IMR-90 (cell line): ENCODE results near the gene COL20A1. TPM values are rescaled to one million over a fixed set of nuclear protein-coding genes. Genes with fewer than 3 reads are reported as not detected.

Experiments
- ATAC-seq: fragments of 200-7000 bp; cut with Tn5 transposase; 2 replicates; pipeline ENCODE4 v1.9.1; 2020; ENCODE audit warnings: low read depth, mild to moderate bottlenecking, moderate library complexity
- BruUV-seq: library from RNA; stranded (reverse); fragments of 400-500 nt; replicated peaks from 2 replicates; lab custom pipeline; 2021; lab: Mats Ljungman, UMichigan
- CTCF ChIA-PET: fragments of 300-600 bp; formaldehyde crosslinking; extraction: SDS; loops from one replicate; lab custom pipeline; 2021; ENCODE audit warnings: antibody characterized with exemption; lab: Yijun Ruan, JAX
- POLR2A ChIA-PET: fragments of 300-600 bp; sonication (Branson Sonifier 250); formaldehyde crosslinking; loops from one replicate; lab custom pipeline; 2022; ENCODE audit warnings: antibody characterized with exemption; ENCODE audit not compliant: unreplicated experiment; lab: Charles Lee
- DNase-seq: peaks from one replicate; pipeline ENCODE4 v3.0.0; 2013
- H2AFZ ChIP-seq: replicated peaks from 2 replicates; pipeline ENCODE3; 2013; ENCODE audit warnings: low read length, mild to moderate bottlenecking; ENCODE audit not compliant: poor library complexity
- H2AK5ac ChIP-seq: 2 replicates; pipeline ENCODE4 v1.6.1; 2013; ENCODE audit warnings: low read depth, low read length, inconsistent platforms
- H2AK9ac ChIP-seq: replicated peaks from 2 replicates; pipeline ENCODE3; 2013; ENCODE audit warnings: mild to moderate bottlenecking, low read depth, low read length, moderate library complexity; ENCODE audit not compliant: poor library complexity
- H2BK120ac ChIP-seq: 2 replicates; pipeline ENCODE4 v1.6.1; 2013; ENCODE audit warnings: low read depth, low read length, inconsistent platforms
- H2BK15ac ChIP-seq: 3 replicates; pipeline ENCODE4 v1.6.1; 2013; ENCODE audit warnings: low read depth, low read length, inconsistent platforms
- H2BK20ac ChIP-seq: 2 replicates; pipeline ENCODE4 v1.6.1; 2013; ENCODE audit warnings: low read depth, mild to moderate bottlenecking, inconsistent platforms, low read length, moderate library complexity
- H2BK5ac ChIP-seq: 2 replicates; pipeline ENCODE4 v1.6.1; 2013; ENCODE audit warnings: mild to moderate bottlenecking, low read depth, low read length, inconsistent platforms; ENCODE audit not compliant: poor library complexity, severe bottlenecking
- H3K14ac ChIP-seq: replicated peaks from 2 replicates; pipeline ENCODE4 v1.6.1; 2013; ENCODE audit warnings: low read depth, low read length, inconsistent platforms
- H3K18ac ChIP-seq: 2 replicates; pipeline ENCODE4 v1.6.1; 2013; ENCODE audit warnings: low read depth, low read length, control low read depth
- H3K23ac ChIP-seq: 2 replicates; pipeline ENCODE4 v1.6.1; 2013; ENCODE audit warnings: low read depth, low read length, inconsistent platforms
- H3K27ac ChIP-seq: 2 replicates; pipeline ENCODE4 v1.5.1; 2013; ENCODE audit warnings: mild to moderate bottlenecking, control low read depth, low read length; ENCODE audit not compliant: insufficient read depth
- H3K27me3 ChIP-seq: 2 replicates; pipeline ENCODE4 v1.6.1; 2013; ENCODE audit warnings: low read length; ENCODE audit not compliant: control insufficient read depth, insufficient read depth
- H3K36me3 ChIP-seq: 2 replicates; pipeline ENCODE4 v1.6.1; 2013; ENCODE audit warnings: low read length, mixed read lengths; ENCODE audit not compliant: control insufficient read depth, insufficient read depth
- H3K4ac ChIP-seq: 2 replicates; pipeline ENCODE4 v1.6.1; 2013; ENCODE audit warnings: low read depth, low read length, inconsistent platforms
- H3K4me1 ChIP-seq: 2 replicates; pipeline ENCODE4 v1.6.1; 2013; ENCODE audit warnings: low read length, mixed read lengths; ENCODE audit not compliant: control insufficient read depth, insufficient read depth
- H3K4me2 ChIP-seq: 2 replicates; pipeline ENCODE4 v1.6.1; 2013; ENCODE audit warnings: low read depth, mild to moderate bottlenecking, control low read depth, low read length, moderate library complexity
- H3K4me3 ChIP-seq: 2 replicates; pipeline ENCODE4 v1.5.1; 2013; ENCODE audit warnings: low read depth, mild to moderate bottlenecking, control low read depth, low read length, moderate library complexity; ENCODE audit not compliant: insufficient read depth
- H3K56ac ChIP-seq: 2 replicates; pipeline ENCODE4 v1.6.1; 2013; ENCODE audit warnings: low read length, inconsistent platforms; ENCODE audit not compliant: insufficient read depth; ENCODE audit errors: extremely low read depth
- H3K79me1 ChIP-seq, 2 experiments: 2 replicates each; pipeline ENCODE4 v1.6.1; 2013; ENCODE audit warnings: low read length in 2 of 2, inconsistent platforms in 1 of 2, low read depth in 1 of 2
- H3K9ac ChIP-seq: 2 replicates; pipeline ENCODE4 v1.6.1; 2013; ENCODE audit warnings: low read depth, low read length, control low read depth
- H3K9me1 ChIP-seq: 2 replicates; pipeline ENCODE4 v1.6.1; 2013; ENCODE audit warnings: low read length, inconsistent platforms; ENCODE audit not compliant: insufficient read depth
- H3K9me3 ChIP-seq: 2 replicates; pipeline ENCODE4 v1.6.1; 2013; ENCODE audit warnings: low read length; ENCODE audit not compliant: control insufficient read depth, insufficient read depth
- H4K20me1 ChIP-seq: 2 replicates; pipeline ENCODE4 v1.6.1; 2013; ENCODE audit warnings: low read length, inconsistent platforms; ENCODE audit not compliant: insufficient read depth
- H4K5ac ChIP-seq: 2 replicates; pipeline ENCODE4 v1.6.1; 2013; ENCODE audit warnings: mild to moderate bottlenecking, low read depth, low read length, control low read depth
- H4K8ac ChIP-seq, 2 experiments: 2 replicates each; pipeline ENCODE4 v1.6.1; 2013; ENCODE audit warnings: low read depth in 2 of 2, low read length in 2 of 2, control low read depth in 1 of 2, inconsistent platforms in 1 of 2
- H4K91ac ChIP-seq: 2 replicates; pipeline ENCODE4 v1.6.1; 2013; ENCODE audit warnings: low read depth, low read length, inconsistent platforms; ENCODE audit not compliant: insufficient read depth
- CEBPB ChIP-seq: IDR thresholded peaks from 2 replicates; pipeline ENCODE4 v1.6.1; 2012; ENCODE audit warnings: low read depth, low read length, improper control_type of control experiment
- FOS ChIP-seq: fragments of 150-350 bp; IDR thresholded peaks from 2 replicates; pipeline ENCODE4 v1.6.1; 2016; ENCODE audit warnings: low read depth, low read length
- MAFK ChIP-seq: IDR thresholded peaks from 2 replicates; pipeline ENCODE4 v1.6.1; 2012; ENCODE audit warnings: low read depth, low read length, improper control_type of control experiment
- MXI1 ChIP-seq: IDR thresholded peaks from 2 replicates; pipeline ENCODE4 v1.6.1; 2012; ENCODE audit warnings: low read depth, mild to moderate bottlenecking, low read length, moderate library complexity, borderline replicate concordance
- WGBS, 2 experiments: methylation state at CpG; one replicate each; pipeline versions ENCODE4 v1.1.5 to v1.1.7; 2013; ENCODE audit warnings: missing lambda C conversion rate in 2 of 2; ENCODE audit not compliant: insufficient read length in 1 of 2; ENCODE audit errors: extremely low coverage in 2 of 2; 5-methylcytosine and 5-hydroxymethylcytosine counted together
- dilution Hi-C: fragments of 300-500 bp; cut with HindIII; formaldehyde crosslinking; loops from one replicate; pipeline ENCODE4 v1.14.3; 2018; ENCODE audit warnings: low sequenced_read_pairs; ENCODE audit not compliant: unreplicated experiment
- in situ Hi-C: fragments of 300-500 bp; cut with MboI; formaldehyde crosslinking; loops from 3 replicates; pipeline ENCODE4 v1.14.3; 2019; ENCODE audit warnings: low sequenced_read_pairs, inconsistent platforms, mixed read lengths
- intact Hi-C: fragments of 100-400 bp; cut with micrococcal nuclease; formaldehyde crosslinking; loops from 2 replicates; pipeline ENCODE4 v1.10.0; 2022
- polyA plus RNA-seq, 3 experiments: library from polyadenylated mRNA; depleted of rRNA; stranded (reverse); fragments of >200 nt; gene quantifications; 2 replicates each; pipeline ENCODE4 v1.2.3, GENCODE V29; 2012; ENCODE audit warnings: low replicate concordance in 1 of 3
- total RNA-seq: library from RNA; depleted of rRNA; stranded (reverse); fragments of >200 nt; gene quantifications from 2 replicates; pipeline ENCODE4 v1.2.3, GENCODE V29; 2012

The COL20A1 gene
- total and polyA plus RNA-seq, 2 of the 4 experiments (the other 2 are of a cell fraction): not detected

GRCh38 chr20:63348828-63349515 lies 56.0 kb downstream of the COL20A1 start:
- intact Hi-C loops (no loop called here), in situ Hi-C loops (no loop called here), dilution Hi-C loops (no loop called here)
- no peak overlapping the region for H3K4me2 ChIP-seq
- no peak overlapping the region for H3K18ac ChIP-seq
- no peak overlapping the region for H2BK15ac ChIP-seq
- H4K5ac ChIP-seq: no peak overlapping the region
- H2BK5ac ChIP-seq: no peak overlapping the region
- H3K14ac ChIP-seq: no peak overlapping the region
- H3K4me3 ChIP-seq: no peak overlapping the region
- no peak overlapping the region for H2AK9ac ChIP-seq
- no peak overlapping the region for H3K4ac ChIP-seq
- H3K27ac ChIP-seq: no peak overlapping the region
- WGBS, 2 experiments: 85% methylated on average over 10 of the region's 29 CpGs; no CpG with 5 or more reads in 1 of the 2 experiments
- H2AFZ ChIP-seq: no peak overlapping the region
- DNase-seq (no peak), ATAC-seq (no peak)
- H3K56ac ChIP-seq: no peak overlapping the region
- no peak overlapping the region for H4K91ac ChIP-seq
- H3K27me3 ChIP-seq: peaks cover 24% of the 10 kb centered on the region
- no peak overlapping the region for H3K23ac ChIP-seq
- no peak overlapping the region for H2BK120ac ChIP-seq
- H3K79me1 ChIP-seq: no peaks in the 10 kb centered on the region
- H3K9me1 ChIP-seq: no peaks in the 10 kb centered on the region
- TF ChIP-seq FOS (no peak), MAFK (no peak), MXI1 (no peak), CEBPB (no peak)
- H3K4me1 ChIP-seq: no peaks in the 10 kb centered on the region
- ChIA-PET POLR2A (no interaction called here), CTCF (no interaction called here)
- H4K8ac ChIP-seq: no peak overlapping the region
- no peaks in the 10 kb centered on the region for H4K20me1 ChIP-seq
- H2BK20ac ChIP-seq: no peak overlapping the region
- peaks cover 3% of the 10 kb centered on the region; the same call in 1 of the 2 replicates for H3K9me3 ChIP-seq
- no peaks in the 10 kb centered on the region for H3K36me3 ChIP-seq
- BruUV-seq: no TSS peak
- no peak overlapping the region for H3K9ac ChIP-seq
- no peak overlapping the region for H2AK5ac ChIP-seq
